ENCODE measurements around the gene METAP1D. TPM values are rescaled to one million over a fixed set of nuclear protein-coding genes. Genes with fewer than 3 reads are reported as not detected.

METAP1D gene
- polyA plus RNA-seq, 2 of the 4 experiments (the other 2 are of a cell fraction) = 7.3 to 13.3 TPM

DNA sequence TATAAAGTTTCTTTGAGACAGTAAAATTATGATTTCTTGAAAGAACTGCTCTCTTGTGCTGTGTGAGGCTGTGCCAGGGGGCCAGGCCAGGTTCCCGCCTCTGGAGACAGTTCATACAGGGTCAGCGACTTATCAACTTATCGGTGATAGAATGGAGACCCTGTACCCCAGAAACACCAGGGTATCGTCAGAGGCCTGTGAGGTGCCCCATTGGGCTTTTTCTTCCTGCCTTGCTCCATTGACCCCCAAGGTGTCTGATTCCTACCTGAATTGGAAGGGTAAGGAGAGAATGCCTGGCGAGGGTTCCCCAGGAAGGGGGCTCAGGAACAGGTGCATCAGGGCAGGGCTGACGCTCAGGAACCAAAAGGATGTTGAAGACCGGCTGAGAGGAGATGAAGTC, 89.9 kb downstream of the METAP1D start:
- CTCF ChIA-PET = interaction anchor here (1.3 to 2.2 kb wide), 3 partner anchors 12 to 38 kb away, joined by 3 to 6 read pairs (median 5); partner anchors contain the start of gene DLX2
- Histone ChIP-seq H3K4me2 (no peak overlapping the region), H3K4me3 (no peak overlapping the region), H3K27ac (no peak overlapping the region), H3K9me3 (no peaks in the 10 kb centered on the region), H3K4me1 (0 out of 3 replicates have a peak, but pooled peaks cover 4% of the 10 kb centered on the region)
- no peak for DNase-seq (ENCODE audit: low read depth in 1 of 2, low spot score in 1 of 2)
- FAIRE-seq = no peak
- WGBS (ENCODE audit: missing lambda C conversion rate) = 85% methylated on average over 7 of the region's 7 CpGs
- TF ChIP-seq FOSB (CRISPR knock-in tag; IDR thresholded peaks at IDR 0.05) (no peak), HOXA7 (CRISPR knock-in tag; IDR thresholded peaks at IDR 0.05) (no peak), EHF (CRISPR knock-in tag; IDR thresholded peaks at IDR 0.05) (no peak), RCOR1 (IDR thresholded peaks at IDR 0.05; ENCODE audit: low read depth, low read length) (no peak), RARB (CRISPR knock-in tag; IDR thresholded peaks at IDR 0.05) (no peak), EP300 (IDR thresholded peaks at IDR 0.05) (no peak), RFX5 (IDR thresholded peaks at IDR 0.05) (no peak), ESRRA (IDR thresholded peaks at IDR 0.05; ENCODE audit: borderline replicate concordance, low read length) (no peak), MYC (IDR thresholded peaks at IDR 0.05; ENCODE audit: borderline replicate concordance, low read length) (no peak), PHF8 (IDR thresholded peaks at IDR 0.05; ENCODE audit: borderline replicate concordance, low read depth) (no peak), JUNB (IDR thresholded peaks at IDR 0.05) (no peak), CHD2 (IDR thresholded peaks at IDR 0.05; ENCODE audit: low read length, partially characterized antibody) (no peak), HDAC2 (IDR thresholded peaks at IDR 0.05) (no peak), RNF2 (IDR thresholded peaks at IDR 0.05; ENCODE audit: borderline replicate concordance, low read depth) (no peak), ZC3H11A (IDR thresholded peaks at IDR 0.05) (no peak)
- TF ChIP-seq, protein P1, sequence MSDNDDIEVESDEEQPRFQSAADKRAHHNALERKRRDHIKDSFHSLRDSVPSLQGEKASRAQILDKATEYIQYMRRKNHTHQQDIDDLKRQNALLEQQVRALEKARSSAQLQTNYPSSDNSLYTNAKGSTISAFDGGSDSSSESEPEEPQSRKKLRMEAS (IDR thresholded peaks at IDR 0.05) = no peak
- TF ChIP-seq, protein P2, sequence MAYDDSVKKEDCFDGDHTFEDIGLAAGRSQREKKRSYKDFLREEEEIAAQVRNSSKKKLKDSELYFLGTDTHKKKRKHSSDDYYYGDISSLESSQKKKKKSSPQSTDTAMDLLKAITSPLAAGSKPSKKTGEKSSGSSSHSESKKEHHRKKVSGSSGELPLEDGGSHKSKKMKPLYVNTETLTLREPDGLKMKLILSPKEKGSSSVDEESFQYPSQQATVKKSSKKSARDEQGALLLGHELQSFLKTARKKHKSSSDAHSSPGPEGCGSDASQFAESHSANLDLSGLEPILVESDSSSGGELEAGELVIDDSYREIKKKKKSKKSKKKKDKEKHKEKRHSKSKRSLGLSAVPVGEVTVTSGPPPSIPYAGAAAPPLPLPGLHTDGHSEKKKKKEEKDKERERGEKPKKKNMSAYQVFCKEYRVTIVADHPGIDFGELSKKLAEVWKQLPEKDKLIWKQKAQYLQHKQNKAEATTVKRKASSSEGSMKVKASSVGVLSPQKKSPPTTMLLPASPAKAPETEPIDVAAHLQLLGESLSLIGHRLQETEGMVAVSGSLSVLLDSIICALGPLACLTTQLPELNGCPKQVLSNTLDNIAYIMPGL (CRISPR knock-in tag; IDR thresholded peaks at IDR 0.05; ENCODE audit: borderline replicate concordance) = no peak
- TF ChIP-seq, protein P3, sequence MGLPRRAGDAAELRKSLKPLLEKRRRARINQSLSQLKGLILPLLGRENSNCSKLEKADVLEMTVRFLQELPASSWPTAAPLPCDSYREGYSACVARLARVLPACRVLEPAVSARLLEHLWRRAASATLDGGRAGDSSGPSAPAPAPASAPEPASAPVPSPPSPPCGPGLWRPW (IDR thresholded peaks at IDR 0.05) = no peak
- TF ChIP-seq, protein P4, sequence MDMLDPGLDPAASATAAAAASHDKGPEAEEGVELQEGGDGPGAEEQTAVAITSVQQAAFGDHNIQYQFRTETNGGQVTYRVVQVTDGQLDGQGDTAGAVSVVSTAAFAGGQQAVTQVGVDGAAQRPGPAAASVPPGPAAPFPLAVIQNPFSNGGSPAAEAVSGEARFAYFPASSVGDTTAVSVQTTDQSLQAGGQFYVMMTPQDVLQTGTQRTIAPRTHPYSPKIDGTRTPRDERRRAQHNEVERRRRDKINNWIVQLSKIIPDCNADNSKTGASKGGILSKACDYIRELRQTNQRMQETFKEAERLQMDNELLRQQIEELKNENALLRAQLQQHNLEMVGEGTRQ (IDR thresholded peaks at IDR 0.05) = no peak
- ATAC-seq = no peak
- POLR2A ChIA-PET = no interaction called here

DNA sequence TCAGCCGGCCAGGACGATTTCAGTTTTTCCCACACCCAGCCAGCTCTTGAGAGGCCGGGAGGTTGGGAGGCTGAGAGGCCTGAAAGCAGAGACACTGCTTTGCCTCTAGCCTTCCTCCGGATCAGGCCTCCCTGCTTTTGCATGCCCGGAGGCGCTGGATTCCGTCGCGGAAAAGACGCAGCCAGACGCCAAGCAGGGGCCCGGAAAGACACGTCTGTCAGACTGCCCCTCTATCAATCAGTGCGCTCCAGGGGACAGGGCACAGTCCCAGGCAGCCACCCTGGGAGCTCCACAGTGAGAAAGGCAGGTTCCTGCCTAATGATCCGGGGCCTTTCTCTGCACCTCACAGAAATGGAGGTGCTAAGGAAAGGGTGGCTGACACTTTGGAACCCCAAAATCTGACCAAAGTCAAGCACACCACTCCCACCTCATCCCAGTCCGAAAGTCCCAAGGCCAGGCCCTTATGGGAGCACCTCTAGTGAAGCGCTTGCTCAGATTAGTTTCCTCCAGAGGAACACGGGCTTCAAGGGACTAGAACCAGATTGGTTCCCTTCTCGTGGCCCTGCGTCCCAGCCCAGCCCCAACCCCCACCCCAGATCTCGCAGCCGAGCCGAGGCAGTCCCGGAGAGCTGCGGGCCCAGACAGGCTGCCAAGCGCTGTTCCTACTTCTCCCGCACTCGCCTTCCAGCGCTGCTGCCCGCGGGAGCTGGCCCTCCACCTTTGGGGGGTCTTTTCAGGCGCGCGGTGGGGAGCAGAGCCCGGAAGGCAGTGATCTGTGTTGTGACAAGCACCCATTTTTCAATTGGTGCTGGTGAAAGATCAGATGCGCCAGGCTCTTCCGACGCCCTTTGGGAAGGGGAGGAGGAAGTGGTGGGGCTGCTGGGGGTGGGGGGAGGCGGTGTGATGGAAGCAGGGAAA, 90.5 kb downstream of the METAP1D start:
- no peak overlapping the region for H3K4me3 ChIP-seq
- WGBS (ENCODE audit: missing lambda C conversion rate) = 91% methylated on average over 29 of the region's 39 CpGs
- no peak overlapping the region for H3K27ac ChIP-seq
- ChIA-PET CTCF (interaction anchor here (1.3 to 2.2 kb wide), 3 partner anchors 12 to 37 kb away, joined by 3 to 6 read pairs (median 6); partner anchors contain the start of gene DLX2), POLR2A (no interaction called here)
- DNase-seq (ENCODE audit: low read depth in 1 of 2, low spot score in 1 of 2) (no peak), FAIRE-seq (no peak), ATAC-seq (no peak)
- no peaks in the 10 kb centered on the region for H3K9me3 ChIP-seq
- H3K4me2 ChIP-seq = no peak overlapping the region
- TF ChIP-seq, protein P5, sequence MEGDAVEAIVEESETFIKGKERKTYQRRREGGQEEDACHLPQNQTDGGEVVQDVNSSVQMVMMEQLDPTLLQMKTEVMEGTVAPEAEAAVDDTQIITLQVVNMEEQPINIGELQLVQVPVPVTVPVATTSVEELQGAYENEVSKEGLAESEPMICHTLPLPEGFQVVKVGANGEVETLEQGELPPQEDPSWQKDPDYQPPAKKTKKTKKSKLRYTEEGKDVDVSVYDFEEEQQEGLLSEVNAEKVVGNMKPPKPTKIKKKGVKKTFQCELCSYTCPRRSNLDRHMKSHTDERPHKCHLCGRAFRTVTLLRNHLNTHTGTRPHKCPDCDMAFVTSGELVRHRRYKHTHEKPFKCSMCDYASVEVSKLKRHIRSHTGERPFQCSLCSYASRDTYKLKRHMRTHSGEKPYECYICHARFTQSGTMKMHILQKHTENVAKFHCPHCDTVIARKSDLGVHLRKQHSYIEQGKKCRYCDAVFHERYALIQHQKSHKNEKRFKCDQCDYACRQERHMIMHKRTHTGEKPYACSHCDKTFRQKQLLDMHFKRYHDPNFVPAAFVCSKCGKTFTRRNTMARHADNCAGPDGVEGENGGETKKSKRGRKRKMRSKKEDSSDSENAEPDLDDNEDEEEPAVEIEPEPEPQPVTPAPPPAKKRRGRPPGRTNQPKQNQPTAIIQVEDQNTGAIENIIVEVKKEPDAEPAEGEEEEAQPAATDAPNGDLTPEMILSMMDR (IDR thresholded peaks at IDR 0.05) = no peak
- no peak for TF ChIP-seq NFE2L2 (conservative IDR thresholded peaks at IDR 0.05; ENCODE audit: low read length)
- H3K4me1 ChIP-seq = 0 out of 3 replicates have a peak, but pooled peaks cover 4% of the 10 kb centered on the region
